WTC11 (cell line): ENCODE results near the gene ST6GALNAC3. TPM values are rescaled to one million over a fixed set of nuclear protein-coding genes. Genes with fewer than 3 reads are reported as not detected.

ENCODE experiments used
- ATAC-seq: fragments of 200-7000 bp; cut with Tn5 transposase; 2 replicates; pipeline ENCODE4 v1.10.0; 2021; ENCODE audit warnings: mild to moderate bottlenecking, moderate library complexity
- CTCF ChIA-PET: fragments of 300-600 bp; sonication (Branson Sonifier 250); formaldehyde crosslinking; loops from one replicate; lab custom pipeline; 2021; ENCODE audit warnings: antibody characterized with exemption; lab: Charles Lee
- POLR2A ChIA-PET: fragments of 350-600 bp; sonication (Branson Sonifier 250); formaldehyde crosslinking; loops from one replicate; lab custom pipeline; 2021; ENCODE audit warnings: antibody characterized with exemption; lab: Charles Lee
- DNase-seq: peaks from one replicate; pipeline ENCODE4 v3.0.0; 2021; ENCODE audit warnings: low spot score
- H3K27ac Mint-ChIP-seq: 2 replicates; pipeline ENCODE4 v1.8.0; 2021; ENCODE audit warnings: mixed read lengths
- H3K27me3 Mint-ChIP-seq: 2 replicates; pipeline ENCODE4 v1.8.0; 2021; ENCODE audit warnings: low read depth, mild to moderate bottlenecking, moderate library complexity, mixed read lengths
- H3K36me3 Mint-ChIP-seq: 2 replicates; pipeline ENCODE4 v1.8.0; 2021; ENCODE audit warnings: mixed read lengths
- H3K4me1 Mint-ChIP-seq: 2 replicates; pipeline ENCODE4 v1.8.0; 2022; ENCODE audit warnings: mixed read lengths
- H3K4me3 Mint-ChIP-seq: 2 replicates; pipeline ENCODE4 v1.8.0; 2021; ENCODE audit warnings: mild to moderate bottlenecking, moderate library complexity, mixed read lengths
- H3K9me3 Mint-ChIP-seq: 2 replicates; pipeline ENCODE4 v1.8.0; 2021; ENCODE audit warnings: mixed read lengths
- ATF1 ChIP-seq: sonication (generic); formaldehyde crosslinking; IDR thresholded peaks from 2 replicates; pipeline ENCODE4 v1.8.1; 2023; ENCODE audit warnings: mild to moderate bottlenecking, moderate library complexity, missing genetic modification reagents
- CDX4 ChIP-seq: fragments of 250-450 bp; sonication (Bioruptor Pico); IDR thresholded peaks from 2 replicates; pipeline ENCODE4 v1.9.0; 2021; ENCODE audit warnings: moderate library complexity, mild to moderate bottlenecking, inconsistent platforms, borderline replicate concordance
- ELF4 ChIP-seq: sonication (generic); formaldehyde crosslinking; IDR thresholded peaks from 2 replicates; pipeline ENCODE4 v1.8.1; 2022; ENCODE audit warnings: low read depth, mild to moderate bottlenecking, moderate library complexity, missing genetic modification reagents
- ESRRA ChIP-seq: sonication (generic); formaldehyde crosslinking; IDR thresholded peaks from 2 replicates; pipeline ENCODE4 v1.8.1; 2022; ENCODE audit warnings: mild to moderate bottlenecking, missing genetic modification reagents, borderline replicate concordance
- ETV6 ChIP-seq: sonication (generic); formaldehyde crosslinking; IDR thresholded peaks from 2 replicates; pipeline ENCODE4 v1.8.1; 2022; ENCODE audit warnings: mild to moderate bottlenecking, missing genetic modification reagents
- GRHL2 ChIP-seq: fragments of 250-450 bp; sonication (Bioruptor Pico); IDR thresholded peaks from 2 replicates; pipeline ENCODE4 v1.8.0; 2022; ENCODE audit warnings: mild to moderate bottlenecking, moderate library complexity; ENCODE audit not compliant: insufficient replicate concordance, severe bottlenecking
- KAT7 ChIP-seq: sonication (generic); formaldehyde crosslinking; IDR thresholded peaks from 2 replicates; pipeline ENCODE4 v1.8.1; 2023; ENCODE audit warnings: missing genetic modification reagents, mild to moderate bottlenecking, borderline replicate concordance
- MYBL2 ChIP-seq: sonication (generic); formaldehyde crosslinking; IDR thresholded peaks from 2 replicates; pipeline ENCODE4 v1.8.1; 2023; ENCODE audit warnings: mild to moderate bottlenecking, moderate library complexity, missing genetic modification reagents
- NR2C2 ChIP-seq: sonication (generic); formaldehyde crosslinking; IDR thresholded peaks from 2 replicates; pipeline ENCODE4 v1.8.0; 2022; ENCODE audit warnings: mild to moderate bottlenecking, missing genetic modification reagents
- NR3C1 ChIP-seq: sonication (generic); formaldehyde crosslinking; conservative IDR thresholded peaks from 2 replicates; pipeline ENCODE4 v1.8.1; 2023; ENCODE audit warnings: low read depth, mild to moderate bottlenecking, missing genetic modification reagents
- RORB ChIP-seq: fragments of 250-450 bp; sonication (Bioruptor Pico); IDR thresholded peaks from 2 replicates; pipeline ENCODE4 v1.9.0; 2021; ENCODE audit warnings: mild to moderate bottlenecking
- ZBTB43 ChIP-seq: sonication (generic); formaldehyde crosslinking; IDR thresholded peaks from 2 replicates; pipeline ENCODE4 v1.8.1; 2023; ENCODE audit warnings: mild to moderate bottlenecking, missing genetic modification reagents
- ZNF317 ChIP-seq: sonication (generic); formaldehyde crosslinking; IDR thresholded peaks from 2 replicates; pipeline ENCODE4 v1.8.1; 2023; ENCODE audit warnings: low read depth, mild to moderate bottlenecking, moderate library complexity, missing genetic modification reagents, borderline replicate concordance
- ZNF396 ChIP-seq: fragments of 250-450 bp; sonication (Bioruptor Pico); IDR thresholded peaks from 2 replicates; pipeline ENCODE4 v1.8.0; 2021; ENCODE audit warnings: mild to moderate bottlenecking, moderate library complexity, borderline replicate concordance
- total RNA-seq: library from RNA; stranded (reverse); gene quantifications from 3 replicates; pipeline ENCODE4 v1.2.3, GENCODE V29; 2021
- TF ChIP-seq, protein P1 (sequence below): sonication (generic); formaldehyde crosslinking; IDR thresholded peaks from 2 replicates; pipeline ENCODE4 v1.8.0; 2023; ENCODE audit warnings: missing genetic modification reagents
- TF ChIP-seq, protein P2 (sequence below): sonication (generic); formaldehyde crosslinking; IDR thresholded peaks from 2 replicates; pipeline ENCODE4 v1.8.1; 2022; ENCODE audit warnings: low read depth, mild to moderate bottlenecking, moderate library complexity, missing genetic modification reagents, borderline replicate concordance
- TF ChIP-seq, protein P3 (sequence below): sonication (generic); formaldehyde crosslinking; conservative IDR thresholded peaks from 2 replicates; pipeline ENCODE4 v1.8.1; 2022; ENCODE audit warnings: mild to moderate bottlenecking, missing genetic modification reagents
- TF ChIP-seq, protein P4 (sequence below): fragments of 200-600 bp; IDR thresholded peaks from 2 replicates; pipeline ENCODE4 v1.8.0; 2022; ENCODE audit warnings: antibody characterized with exemption
- TF ChIP-seq, protein P5 (sequence below): fragments of 250-450 bp; sonication (Bioruptor Pico); IDR thresholded peaks from 2 replicates; pipeline ENCODE4 v1.9.0; 2021; ENCODE audit warnings: mild to moderate bottlenecking
- TF ChIP-seq, protein P6 (sequence below): sonication (generic); formaldehyde crosslinking; IDR thresholded peaks from 2 replicates; pipeline ENCODE4 v1.8.1; 2022; ENCODE audit warnings: low read depth, missing genetic modification reagents, borderline replicate concordance
- TF ChIP-seq, protein P7 (sequence below): fragments of 250-450 bp; sonication (Bioruptor Pico); IDR thresholded peaks from 2 replicates; pipeline ENCODE4 v1.9.0; 2021; ENCODE audit warnings: mild to moderate bottlenecking

The ST6GALNAC3 gene
- total RNA-seq, 1 experiment from 2014 or later = 11.9 TPM

- no peaks in the 10 kb centered on the region; the same call in 1 of the 2 replicates for H3K36me3 Mint-ChIP-seq
- no peak for TF ChIP-seq RORB (CRISPR knock-in tag)
- TF ChIP-seq KAT7 = no peak
- TF ChIP-seq CDX4 (CRISPR knock-in tag) = no peak
- H3K4me1 Mint-ChIP-seq = peaks cover 20% of the 10 kb centered on the region
- DNase-seq (no peak), ATAC-seq (no peak)
- ChIA-PET POLR2A (no interaction called here), CTCF (no interaction called here)
- H3K27me3 Mint-ChIP-seq = no peaks in the 10 kb centered on the region
- no peak overlapping the region for H3K27ac Mint-ChIP-seq
- H3K9me3 Mint-ChIP-seq = 0 out of 2 replicates have a peak, but pooled peaks cover 7% of the 10 kb centered on the region
- H3K4me3 Mint-ChIP-seq = no peak overlapping the region
Measured at GRCh38 chr1:76136894-76137293, 62.3 kb downstream of the ST6GALNAC3 start.

DNA sequence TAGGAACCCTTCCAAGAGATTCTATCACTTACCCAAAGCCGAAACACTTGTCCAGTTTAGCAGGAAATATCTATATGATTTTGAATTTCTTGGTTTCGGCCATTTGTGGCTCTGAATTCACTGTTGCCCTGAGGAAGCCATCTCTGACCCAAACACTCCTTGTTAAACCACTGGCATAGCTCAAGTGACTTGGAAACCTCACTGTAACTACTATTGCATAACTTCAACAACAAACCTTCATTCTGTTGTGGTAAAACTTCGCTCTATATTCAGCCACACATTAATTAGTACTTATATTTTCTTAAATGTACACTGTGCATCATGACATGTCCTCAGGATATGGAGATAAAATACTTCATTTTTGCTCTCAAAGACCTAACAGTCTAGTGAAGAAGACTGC, 63.2 kb downstream of the ST6GALNAC3 start:
- Mint-ChIP-seq H3K27me3 (no peaks in the 10 kb centered on the region), H3K4me3 (no peak overlapping the region), H3K9me3 (0 out of 2 replicates have a peak, but pooled peaks cover 7% of the 10 kb centered on the region), H3K27ac (no peak overlapping the region), H3K36me3 (no peaks in the 10 kb centered on the region), H3K4me1 (peaks cover 25% of the 10 kb centered on the region)
- ATAC-seq (no peak), DNase-seq (no peak)
- TF ChIP-seq MYBL2 (CRISPR knock-in tag) (no peak), ZBTB43 (CRISPR knock-in tag) (no peak), ATF1 (no peak), NR3C1 (CRISPR knock-in tag) (no peak), ESRRA (CRISPR knock-in tag) (no peak), GRHL2 (CRISPR knock-in tag) (no peak)
- TF ChIP-seq, protein P1, sequence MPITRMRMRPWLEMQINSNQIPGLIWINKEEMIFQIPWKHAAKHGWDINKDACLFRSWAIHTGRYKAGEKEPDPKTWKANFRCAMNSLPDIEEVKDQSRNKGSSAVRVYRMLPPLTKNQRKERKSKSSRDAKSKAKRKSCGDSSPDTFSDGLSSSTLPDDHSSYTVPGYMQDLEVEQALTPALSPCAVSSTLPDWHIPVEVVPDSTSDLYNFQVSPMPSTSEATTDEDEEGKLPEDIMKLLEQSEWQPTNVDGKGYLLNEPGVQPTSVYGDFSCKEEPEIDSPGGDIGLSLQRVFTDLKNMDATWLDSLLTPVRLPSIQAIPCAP (CRISPR knock-in tag) = no peak
- TF ChIP-seq, protein P2, sequence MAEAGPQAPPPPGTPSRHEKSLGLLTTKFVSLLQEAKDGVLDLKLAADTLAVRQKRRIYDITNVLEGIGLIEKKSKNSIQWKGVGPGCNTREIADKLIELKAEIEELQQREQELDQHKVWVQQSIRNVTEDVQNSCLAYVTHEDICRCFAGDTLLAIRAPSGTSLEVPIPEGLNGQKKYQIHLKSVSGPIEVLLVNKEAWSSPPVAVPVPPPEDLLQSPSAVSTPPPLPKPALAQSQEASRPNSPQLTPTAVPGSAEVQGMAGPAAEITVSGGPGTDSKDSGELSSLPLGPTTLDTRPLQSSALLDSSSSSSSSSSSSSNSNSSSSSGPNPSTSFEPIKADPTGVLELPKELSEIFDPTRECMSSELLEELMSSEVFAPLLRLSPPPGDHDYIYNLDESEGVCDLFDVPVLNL (CRISPR knock-in tag) = no peak
- TF ChIP-seq, protein P3, sequence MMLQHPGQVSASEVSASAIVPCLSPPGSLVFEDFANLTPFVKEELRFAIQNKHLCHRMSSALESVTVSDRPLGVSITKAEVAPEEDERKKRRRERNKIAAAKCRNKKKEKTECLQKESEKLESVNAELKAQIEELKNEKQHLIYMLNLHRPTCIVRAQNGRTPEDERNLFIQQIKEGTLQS (CRISPR knock-in tag) = no peak
- CTCF ChIA-PET = no interaction called here
- POLR2A ChIA-PET = no interaction called here

GRCh38 chr1:76138217-76138616, 63.7 kb downstream of the ST6GALNAC3 start:
- no peaks in the 10 kb centered on the region for H3K36me3 Mint-ChIP-seq
- no peak for ATAC-seq
- H3K27me3 Mint-ChIP-seq = no peaks in the 10 kb centered on the region
- POLR2A ChIA-PET = no interaction called here
- H3K27ac Mint-ChIP-seq = no peak overlapping the region
- DNase-seq = no peak
- 0 out of 2 replicates have a peak, but pooled peaks cover 3% of the 10 kb centered on the region for H3K9me3 Mint-ChIP-seq
- peaks cover 25% of the 10 kb centered on the region for H3K4me1 Mint-ChIP-seq
- CTCF ChIA-PET = interaction anchor here (2.2 kb wide), 1 partner anchor 16 kb away, joined by 8 read pairs; no protein-coding TSS in a partner anchor
- H3K4me3 Mint-ChIP-seq = no peak overlapping the region
- TF ChIP-seq, protein P4, sequence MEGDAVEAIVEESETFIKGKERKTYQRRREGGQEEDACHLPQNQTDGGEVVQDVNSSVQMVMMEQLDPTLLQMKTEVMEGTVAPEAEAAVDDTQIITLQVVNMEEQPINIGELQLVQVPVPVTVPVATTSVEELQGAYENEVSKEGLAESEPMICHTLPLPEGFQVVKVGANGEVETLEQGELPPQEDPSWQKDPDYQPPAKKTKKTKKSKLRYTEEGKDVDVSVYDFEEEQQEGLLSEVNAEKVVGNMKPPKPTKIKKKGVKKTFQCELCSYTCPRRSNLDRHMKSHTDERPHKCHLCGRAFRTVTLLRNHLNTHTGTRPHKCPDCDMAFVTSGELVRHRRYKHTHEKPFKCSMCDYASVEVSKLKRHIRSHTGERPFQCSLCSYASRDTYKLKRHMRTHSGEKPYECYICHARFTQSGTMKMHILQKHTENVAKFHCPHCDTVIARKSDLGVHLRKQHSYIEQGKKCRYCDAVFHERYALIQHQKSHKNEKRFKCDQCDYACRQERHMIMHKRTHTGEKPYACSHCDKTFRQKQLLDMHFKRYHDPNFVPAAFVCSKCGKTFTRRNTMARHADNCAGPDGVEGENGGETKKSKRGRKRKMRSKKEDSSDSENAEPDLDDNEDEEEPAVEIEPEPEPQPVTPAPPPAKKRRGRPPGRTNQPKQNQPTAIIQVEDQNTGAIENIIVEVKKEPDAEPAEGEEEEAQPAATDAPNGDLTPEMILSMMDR = no peak
- TF ChIP-seq ETV6 (CRISPR knock-in tag) (no peak), ZNF396 (no peak), ELF4 (CRISPR knock-in tag) (no peak), NR2C2 (no peak), ZNF317 (CRISPR knock-in tag) (no peak), ATF1 (no peak)
- TF ChIP-seq, protein P5, sequence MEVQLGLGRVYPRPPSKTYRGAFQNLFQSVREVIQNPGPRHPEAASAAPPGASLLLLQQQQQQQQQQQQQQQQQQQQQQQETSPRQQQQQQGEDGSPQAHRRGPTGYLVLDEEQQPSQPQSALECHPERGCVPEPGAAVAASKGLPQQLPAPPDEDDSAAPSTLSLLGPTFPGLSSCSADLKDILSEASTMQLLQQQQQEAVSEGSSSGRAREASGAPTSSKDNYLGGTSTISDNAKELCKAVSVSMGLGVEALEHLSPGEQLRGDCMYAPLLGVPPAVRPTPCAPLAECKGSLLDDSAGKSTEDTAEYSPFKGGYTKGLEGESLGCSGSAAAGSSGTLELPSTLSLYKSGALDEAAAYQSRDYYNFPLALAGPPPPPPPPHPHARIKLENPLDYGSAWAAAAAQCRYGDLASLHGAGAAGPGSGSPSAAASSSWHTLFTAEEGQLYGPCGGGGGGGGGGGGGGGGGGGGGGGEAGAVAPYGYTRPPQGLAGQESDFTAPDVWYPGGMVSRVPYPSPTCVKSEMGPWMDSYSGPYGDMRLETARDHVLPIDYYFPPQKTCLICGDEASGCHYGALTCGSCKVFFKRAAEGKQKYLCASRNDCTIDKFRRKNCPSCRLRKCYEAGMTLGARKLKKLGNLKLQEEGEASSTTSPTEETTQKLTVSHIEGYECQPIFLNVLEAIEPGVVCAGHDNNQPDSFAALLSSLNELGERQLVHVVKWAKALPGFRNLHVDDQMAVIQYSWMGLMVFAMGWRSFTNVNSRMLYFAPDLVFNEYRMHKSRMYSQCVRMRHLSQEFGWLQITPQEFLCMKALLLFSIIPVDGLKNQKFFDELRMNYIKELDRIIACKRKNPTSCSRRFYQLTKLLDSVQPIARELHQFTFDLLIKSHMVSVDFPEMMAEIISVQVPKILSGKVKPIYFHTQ = no peak
- TF ChIP-seq, protein P6, sequence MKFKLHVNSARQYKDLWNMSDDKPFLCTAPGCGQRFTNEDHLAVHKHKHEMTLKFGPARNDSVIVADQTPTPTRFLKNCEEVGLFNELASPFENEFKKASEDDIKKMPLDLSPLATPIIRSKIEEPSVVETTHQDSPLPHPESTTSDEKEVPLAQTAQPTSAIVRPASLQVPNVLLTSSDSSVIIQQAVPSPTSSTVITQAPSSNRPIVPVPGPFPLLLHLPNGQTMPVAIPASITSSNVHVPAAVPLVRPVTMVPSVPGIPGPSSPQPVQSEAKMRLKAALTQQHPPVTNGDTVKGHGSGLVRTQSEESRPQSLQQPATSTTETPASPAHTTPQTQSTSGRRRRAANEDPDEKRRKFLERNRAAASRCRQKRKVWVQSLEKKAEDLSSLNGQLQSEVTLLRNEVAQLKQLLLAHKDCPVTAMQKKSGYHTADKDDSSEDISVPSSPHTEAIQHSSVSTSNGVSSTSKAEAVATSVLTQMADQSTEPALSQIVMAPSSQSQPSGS = no peak
- TF ChIP-seq, protein P7, sequence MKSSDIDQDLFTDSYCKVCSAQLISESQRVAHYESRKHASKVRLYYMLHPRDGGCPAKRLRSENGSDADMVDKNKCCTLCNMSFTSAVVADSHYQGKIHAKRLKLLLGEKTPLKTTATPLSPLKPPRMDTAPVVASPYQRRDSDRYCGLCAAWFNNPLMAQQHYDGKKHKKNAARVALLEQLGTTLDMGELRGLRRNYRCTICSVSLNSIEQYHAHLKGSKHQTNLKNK (CRISPR knock-in tag) = no peak
